Hepatocyte (in vitro differentiated cells): ENCODE measurements around the gene GIMAP5. TPM values are rescaled to one million over a fixed set of nuclear protein-coding genes. Genes with fewer than 3 reads are reported as not detected.

Source experiments
- DNase-seq: peaks from one replicate; pipeline ENCODE4 v3.0.0-alpha.2; 2016; ENCODE audit warnings: low spot score
- H2AFZ ChIP-seq: fragments of 200-600 bp; sonication (generic); 2 replicates; pipeline ENCODE4 v1.6.0; 2016; ENCODE audit warnings: antibody characterized with exemption, mild to moderate bottlenecking
- H3K27ac ChIP-seq: fragments of 200-600 bp; sonication (generic); 2 replicates; pipeline ENCODE4 v1.5.1; 2016; ENCODE audit warnings: mild to moderate bottlenecking
- H3K27me3 ChIP-seq: fragments of 200-600 bp; sonication (generic); 2 replicates; pipeline ENCODE4 v1.6.1; 2016
- H3K36me3 ChIP-seq: fragments of 200-600 bp; sonication (generic); replicated peaks from 2 replicates; pipeline ENCODE4 v1.5.1; 2016; ENCODE audit warnings: low read depth; ENCODE audit not compliant: insufficient read depth
- H3K4me1 ChIP-seq: fragments of 200-600 bp; sonication (generic); 2 replicates; pipeline ENCODE4 v1.5.1; 2016; ENCODE audit warnings: mild to moderate bottlenecking, moderate library complexity; ENCODE audit not compliant: insufficient read depth
- H3K4me2 ChIP-seq: fragments of 200-600 bp; sonication (generic); 2 replicates; pipeline ENCODE4 v1.6.0; 2016
- H3K4me3 ChIP-seq: fragments of 200-600 bp; sonication (generic); 2 replicates; pipeline ENCODE4 v1.5.1; 2016; ENCODE audit warnings: mild to moderate bottlenecking
- H3K79me2 ChIP-seq: fragments of 200-600 bp; sonication (generic); 2 replicates; pipeline ENCODE4 v1.6.0; 2017; ENCODE audit warnings: mild to moderate bottlenecking
- H3K9me2 ChIP-seq: fragments of 200-600 bp; sonication (generic); replicated peaks from 2 replicates; pipeline ENCODE4 v1.6.0; 2017; ENCODE audit warnings: mild to moderate bottlenecking; ENCODE audit not compliant: insufficient read depth
- H3K9me3 ChIP-seq: fragments of 200-600 bp; sonication (generic); 2 replicates; pipeline ENCODE4 v1.5.1; 2016; ENCODE audit warnings: low read depth, mild to moderate bottlenecking
- H4K20me1 ChIP-seq: fragments of 200-600 bp; sonication (generic); 2 replicates; pipeline ENCODE4 v1.6.0; 2016; ENCODE audit warnings: mild to moderate bottlenecking; ENCODE audit not compliant: insufficient read depth, poor library complexity, severe bottlenecking
- EZH2 ChIP-seq: fragments of 200-600 bp; sonication (generic); IDR thresholded peaks from 2 replicates; pipeline ENCODE4 v1.6.1; 2016; ENCODE audit warnings: antibody characterized with exemption, mild to moderate bottlenecking, borderline replicate concordance
- EZH2phosphoT487 ChIP-seq: fragments of 200-600 bp; sonication (generic); IDR thresholded peaks from one replicate; pipeline ENCODE4 v1.6.1; 2018; ENCODE audit warnings: antibody characterized with exemption, mild to moderate bottlenecking, low read depth, moderate library complexity; ENCODE audit not compliant: unreplicated experiment, severe bottlenecking
- WGBS: methylation state at CpG from one replicate; pipeline ENCODE4 v1.1.6; 2016; ENCODE audit warnings: low lambda C conversion rate; ENCODE audit errors: missing lambda C conversion rate; 5-methylcytosine and 5-hydroxymethylcytosine counted together
- polyA plus RNA-seq: library from polyadenylated mRNA; unstranded; fragments of >200 nt; fragmentation: Nextera tagmentation; extraction: Ambion mirVana; gene quantifications from 2 replicates; pipeline ENCODE4 v1.2.1, GENCODE V29; 2016
- total RNA-seq: library from RNA; depleted of rRNA; stranded (reverse); fragments of >200 nt; gene quantifications from 2 replicates; pipeline ENCODE4 v1.2.3, GENCODE V29; 2014
- TF ChIP-seq, protein P1 (sequence below): fragments of 200-600 bp; sonication (generic); IDR thresholded peaks from 2 replicates; pipeline ENCODE4 v1.5.1; 2016; ENCODE audit warnings: antibody characterized with exemption, mild to moderate bottlenecking; ENCODE audit not compliant: poor library complexity

GIMAP5 gene
- total and polyA plus RNA-seq, 2 experiments from 2014 or later = 0.40 to 0.79 TPM

DNA sequence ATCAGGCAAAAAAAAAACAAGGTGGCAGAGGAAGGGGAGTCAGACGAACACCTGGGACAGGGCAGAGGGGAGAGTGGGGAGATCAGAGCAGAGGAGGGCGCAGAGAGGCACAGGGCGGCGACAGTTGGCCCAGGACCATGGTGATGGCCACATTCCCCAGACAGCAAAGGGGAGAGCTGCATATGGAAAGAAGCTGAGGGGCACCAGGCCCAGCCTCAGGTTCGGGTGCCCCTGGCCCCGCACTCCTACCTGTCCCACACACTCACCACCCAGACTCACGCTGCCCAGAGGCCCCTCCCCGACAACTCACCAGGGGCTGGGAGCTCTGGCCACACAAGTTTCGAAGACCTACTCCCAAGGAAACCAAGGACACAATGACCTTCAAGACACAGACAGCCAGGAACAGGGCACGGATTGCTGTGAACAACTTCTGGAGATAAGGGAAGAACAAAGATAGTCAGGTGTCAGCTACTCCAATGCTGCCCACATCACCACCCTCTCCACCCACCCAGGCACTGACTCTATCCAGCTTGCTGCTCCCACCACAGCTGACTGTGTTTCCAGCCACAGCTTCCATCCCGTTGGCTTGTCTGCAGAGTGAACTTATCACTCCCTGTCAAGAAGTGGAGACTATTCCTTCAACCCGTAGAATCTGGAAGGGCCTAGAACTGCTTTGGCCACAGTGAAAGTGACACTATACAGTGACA, 54.7 kb downstream of the GIMAP5 start:
- 91% methylated on average over 12 of the region's 12 CpGs for WGBS
- no peak overlapping the region for H3K27ac ChIP-seq
- no peak overlapping the region for H3K4me3 ChIP-seq

More for the DNA sequence above, 54.7 kb downstream of the GIMAP5 start:
- H3K9me2 ChIP-seq = no peaks in the 10 kb centered on the region
- no peaks in the 10 kb centered on the region for H3K36me3 ChIP-seq
- no peak for DNase-seq
- TF ChIP-seq EZH2 (no peak), EZH2phosphoT487 (no peak)
- TF ChIP-seq, protein P1, sequence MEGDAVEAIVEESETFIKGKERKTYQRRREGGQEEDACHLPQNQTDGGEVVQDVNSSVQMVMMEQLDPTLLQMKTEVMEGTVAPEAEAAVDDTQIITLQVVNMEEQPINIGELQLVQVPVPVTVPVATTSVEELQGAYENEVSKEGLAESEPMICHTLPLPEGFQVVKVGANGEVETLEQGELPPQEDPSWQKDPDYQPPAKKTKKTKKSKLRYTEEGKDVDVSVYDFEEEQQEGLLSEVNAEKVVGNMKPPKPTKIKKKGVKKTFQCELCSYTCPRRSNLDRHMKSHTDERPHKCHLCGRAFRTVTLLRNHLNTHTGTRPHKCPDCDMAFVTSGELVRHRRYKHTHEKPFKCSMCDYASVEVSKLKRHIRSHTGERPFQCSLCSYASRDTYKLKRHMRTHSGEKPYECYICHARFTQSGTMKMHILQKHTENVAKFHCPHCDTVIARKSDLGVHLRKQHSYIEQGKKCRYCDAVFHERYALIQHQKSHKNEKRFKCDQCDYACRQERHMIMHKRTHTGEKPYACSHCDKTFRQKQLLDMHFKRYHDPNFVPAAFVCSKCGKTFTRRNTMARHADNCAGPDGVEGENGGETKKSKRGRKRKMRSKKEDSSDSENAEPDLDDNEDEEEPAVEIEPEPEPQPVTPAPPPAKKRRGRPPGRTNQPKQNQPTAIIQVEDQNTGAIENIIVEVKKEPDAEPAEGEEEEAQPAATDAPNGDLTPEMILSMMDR = no peak
- no peaks in the 10 kb centered on the region for H3K27me3 ChIP-seq
- no peak overlapping the region for H3K4me2 ChIP-seq
- H3K9me3 ChIP-seq = no peaks in the 10 kb centered on the region
- no peaks in the 10 kb centered on the region for H3K79me2 ChIP-seq
- H2AFZ ChIP-seq = no peak overlapping the region
- peaks cover 14% of the 10 kb centered on the region for H3K4me1 ChIP-seq
- no peaks in the 10 kb centered on the region for H4K20me1 ChIP-seq

Other genes with a start within 250 kb of the GIMAP5 start
- gene GIMAP7, start 222.5 kb upstream of the GIMAP5 start, total RNA-seq = 0.12 and 0.33 TPM in 2 replicates
- 0.19 and 0.28 TPM in 2 replicates for gene GIMAP7, start 222.5 kb upstream of the GIMAP5 start, polyA plus RNA-seq
- 0.63 and 1.8 TPM in 2 replicates for gene GIMAP4, start 170.0 kb upstream of the GIMAP5 start, total RNA-seq
- gene GIMAP4, start 170.0 kb upstream of the GIMAP5 start, polyA plus RNA-seq = not detected in 2 replicates
- 0.27 and 1.0 TPM in 2 replicates for gene GIMAP6, start 105.0 kb upstream of the GIMAP5 start, total RNA-seq
- 0.82 TPM in 1 of 2 replicates, not detected in the other for gene GIMAP6, start 105.0 kb upstream of the GIMAP5 start, polyA plus RNA-seq
- gene GIMAP2, start 51.7 kb upstream of the GIMAP5 start, total RNA-seq = 1.4 and 2.4 TPM in 2 replicates
- 0.23 and 1.1 TPM in 2 replicates for gene GIMAP2, start 51.7 kb upstream of the GIMAP5 start, polyA plus RNA-seq
- gene GIMAP1, start 20.8 kb upstream of the GIMAP5 start, total RNA-seq = 0.20 TPM in 1 of 2 replicates, not detected in the other
- gene GIMAP1, start 20.8 kb upstream of the GIMAP5 start, polyA plus RNA-seq = 0.13 TPM in 2 replicates
- 200 and 263 TPM in 2 replicates for gene TMEM176B, start 62.9 kb downstream of the GIMAP5 start, total RNA-seq
- 175 and 204 TPM in 2 replicates for gene TMEM176B, start 62.9 kb downstream of the GIMAP5 start, polyA plus RNA-seq
- gene TMEM176A, start 63.4 kb downstream of the GIMAP5 start, total RNA-seq = 202 and 224 TPM in 2 replicates
- 242 and 343 TPM in 2 replicates for gene TMEM176A, start 63.4 kb downstream of the GIMAP5 start, polyA plus RNA-seq
- gene AOC1, start 115.1 kb downstream of the GIMAP5 start, total RNA-seq = 4.7 and 9.1 TPM in 2 replicates
- 5.9 and 6.6 TPM in 2 replicates for gene AOC1, start 115.1 kb downstream of the GIMAP5 start, polyA plus RNA-seq
- gene KCNH2, start 240.9 kb downstream of the GIMAP5 start, total RNA-seq = 8.4 and 9.4 TPM in 2 replicates
- gene KCNH2, start 240.9 kb downstream of the GIMAP5 start, polyA plus RNA-seq = 9.1 and 11.3 TPM in 2 replicates